GM12892 (cell line): ENCODE data around the gene ZNF212.

Source experiments
- DNase-seq: peaks from one replicate; pipeline ENCODE4 v3.0.0; 2011; ENCODE audit not compliant: insufficient read length
- FAIRE-seq: peaks from 2 replicates; lab custom pipeline; 2011; peaks lifted over from hg19 to GRCh38; lab: Jason Lieb, UNC
- POLR2A ChIP-seq: IDR thresholded peaks from 2 replicates; pipeline ENCODE4 v1.6.1; 2011; ENCODE audit warnings: low read depth, low read length, control low read depth
- POLR2AphosphoS5 ChIP-seq: IDR thresholded peaks from 2 replicates; pipeline ENCODE4 v1.6.1; 2011; ENCODE audit warnings: low read depth, low read length, control low read depth
- TAF1 ChIP-seq: IDR thresholded peaks from 2 replicates; pipeline ENCODE4 v1.6.1; 2011; ENCODE audit warnings: low read depth, mild to moderate bottlenecking, control low read depth, low read length, borderline replicate concordance

Gene ZNF212

DNA sequence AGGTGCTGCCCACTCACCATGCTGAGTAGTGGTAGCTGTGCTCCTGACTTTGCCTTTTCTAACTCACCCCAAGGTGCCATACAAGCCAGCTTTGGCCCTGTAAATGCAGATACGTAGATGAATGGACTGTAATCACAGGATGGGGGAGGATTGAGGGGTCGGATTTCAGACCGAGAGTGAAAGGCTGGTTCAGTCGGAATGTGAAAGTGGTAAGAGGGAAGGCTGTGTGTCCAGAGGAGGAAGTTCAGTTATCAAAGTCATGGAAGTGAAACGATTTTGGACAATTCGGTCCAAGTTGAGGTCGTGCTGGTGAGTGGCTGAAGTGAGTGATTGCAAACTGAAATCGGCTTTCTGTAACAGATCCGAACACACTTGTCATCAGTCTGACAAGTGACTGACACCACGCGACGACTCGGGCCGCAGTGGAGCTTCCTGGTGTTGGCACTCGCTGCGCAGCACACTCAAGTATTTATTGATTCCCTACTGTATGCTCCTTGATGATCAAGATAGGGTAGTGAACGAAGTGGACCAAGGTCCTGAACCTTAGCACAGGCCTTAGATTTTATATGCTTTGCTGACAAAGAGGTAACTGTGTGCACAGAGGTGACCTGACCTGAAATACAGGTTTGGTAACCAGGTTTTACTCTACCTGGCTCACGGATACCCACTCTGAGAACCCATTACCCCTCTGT is 33.6 kb upstream of the ZNF212 start:
- FAIRE-seq = no peak
- no peak for TF ChIP-seq POLR2AphosphoS5
- TF ChIP-seq POLR2A = no peak
- TF ChIP-seq TAF1 = no peak
- DNase-seq = no peak

- no peak for FAIRE-seq
- TF ChIP-seq POLR2AphosphoS5 (no peak), TAF1 (no peak), POLR2A (no peak)
- no peak for DNase-seq
These were observed 32.0 kb upstream of the ZNF212 start for GRCh38 chr7:149207324-149208035.

- TF ChIP-seq TAF1 = no peak
- peak; percentile 33 for FAIRE-seq
These were observed 29.8 kb upstream of the ZNF212 start for GRCh38 chr7:149209518-149210269.

DNA sequence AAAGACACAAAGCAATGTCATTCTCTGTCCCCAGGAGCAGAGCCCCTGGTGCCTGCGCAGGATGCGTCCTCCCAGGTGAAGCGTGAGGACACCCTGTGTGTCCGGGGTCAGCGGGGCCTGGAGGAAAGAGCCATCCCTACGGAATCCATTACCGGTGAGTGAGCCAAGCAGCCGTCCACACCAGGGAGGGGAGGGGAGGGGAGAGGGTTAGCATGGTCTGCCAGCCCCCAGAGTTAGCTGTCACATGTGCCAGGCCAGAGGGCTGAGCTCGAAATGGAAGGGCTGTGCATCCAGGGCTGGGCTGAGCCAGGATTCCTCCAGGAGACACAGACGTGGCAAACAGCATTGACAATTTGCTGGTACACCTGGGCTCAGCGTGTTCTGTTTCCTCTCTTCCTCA is 28.9 kb upstream of the ZNF212 start:
- no peak for TF ChIP-seq TAF1
- no peak for TF ChIP-seq POLR2AphosphoS5
- TF ChIP-seq POLR2A = no peak
- DNase-seq (no peak), FAIRE-seq (no peak)

More at GRCh38 chr7:149209518-149210269, 29.8 kb upstream of the ZNF212 start:
- DNase-seq = peak; percentile 63

DNA sequence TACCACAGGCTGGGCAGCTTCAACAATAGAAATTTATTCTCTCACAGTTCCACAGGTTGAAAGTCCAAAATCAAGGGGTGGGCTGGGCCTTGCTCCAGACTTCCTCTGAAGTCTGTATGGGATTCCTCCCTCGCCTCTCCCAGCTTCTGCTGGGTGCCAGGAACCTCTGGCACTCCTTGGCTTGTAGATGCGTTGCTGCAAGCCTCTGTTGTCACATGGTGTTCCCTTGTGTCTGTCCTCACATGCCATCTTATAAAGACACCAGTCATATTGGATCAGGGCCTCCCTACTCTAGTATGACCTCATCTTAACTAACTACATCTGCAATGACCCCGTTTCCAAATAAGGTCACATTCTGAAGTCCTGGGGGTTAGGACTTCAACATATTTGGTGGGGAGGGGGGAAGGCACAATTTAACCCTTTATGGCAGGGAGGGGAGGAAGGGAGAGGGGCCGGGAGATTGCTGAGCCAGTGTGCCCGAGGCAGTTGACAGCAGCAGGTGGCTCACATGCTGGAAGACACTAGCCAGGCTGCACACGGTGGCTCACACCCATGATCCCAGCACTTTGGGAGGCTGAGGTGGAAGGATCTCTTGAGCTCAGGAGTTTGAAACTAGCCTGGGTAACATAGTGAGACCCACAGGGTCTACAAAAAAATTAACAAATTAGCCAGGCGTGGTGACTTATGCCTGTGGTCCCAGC is 25.3 kb upstream of the ZNF212 start:
- TF ChIP-seq POLR2AphosphoS5 (no peak), TAF1 (no peak), POLR2A (no peak)
- DNase-seq (no peak), FAIRE-seq (no peak)

DNA sequence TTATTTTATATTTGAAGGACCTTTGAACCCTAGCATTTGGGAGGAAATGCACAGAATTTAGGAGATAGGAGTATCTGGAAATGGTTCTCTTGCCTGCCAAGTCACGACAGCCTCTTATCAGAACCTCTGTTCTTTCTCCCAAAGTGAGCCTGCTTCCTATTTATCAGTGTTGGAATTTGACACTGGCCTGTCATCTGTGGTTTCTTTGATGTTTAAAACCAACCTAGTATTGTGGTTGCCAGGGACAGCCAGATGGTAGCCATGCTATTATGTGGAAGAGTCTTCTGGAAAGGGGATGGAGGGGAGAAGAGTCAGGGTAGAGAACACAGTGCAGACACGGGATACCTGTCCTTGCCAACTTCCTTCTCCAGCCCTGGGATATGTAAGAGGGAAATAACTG is 23.0 kb upstream of the ZNF212 start:
- DNase-seq = no peak
- TF ChIP-seq POLR2A = no peak
- TF ChIP-seq TAF1 = no peak
- no peak for TF ChIP-seq POLR2AphosphoS5
- no peak for FAIRE-seq

GRCh38 chr7:149217570-149217969 is 21.9 kb upstream of the ZNF212 start:
- DNase-seq (no peak), FAIRE-seq (no peak)
- TF ChIP-seq TAF1 (no peak), POLR2AphosphoS5 (no peak), POLR2A (no peak)

DNA sequence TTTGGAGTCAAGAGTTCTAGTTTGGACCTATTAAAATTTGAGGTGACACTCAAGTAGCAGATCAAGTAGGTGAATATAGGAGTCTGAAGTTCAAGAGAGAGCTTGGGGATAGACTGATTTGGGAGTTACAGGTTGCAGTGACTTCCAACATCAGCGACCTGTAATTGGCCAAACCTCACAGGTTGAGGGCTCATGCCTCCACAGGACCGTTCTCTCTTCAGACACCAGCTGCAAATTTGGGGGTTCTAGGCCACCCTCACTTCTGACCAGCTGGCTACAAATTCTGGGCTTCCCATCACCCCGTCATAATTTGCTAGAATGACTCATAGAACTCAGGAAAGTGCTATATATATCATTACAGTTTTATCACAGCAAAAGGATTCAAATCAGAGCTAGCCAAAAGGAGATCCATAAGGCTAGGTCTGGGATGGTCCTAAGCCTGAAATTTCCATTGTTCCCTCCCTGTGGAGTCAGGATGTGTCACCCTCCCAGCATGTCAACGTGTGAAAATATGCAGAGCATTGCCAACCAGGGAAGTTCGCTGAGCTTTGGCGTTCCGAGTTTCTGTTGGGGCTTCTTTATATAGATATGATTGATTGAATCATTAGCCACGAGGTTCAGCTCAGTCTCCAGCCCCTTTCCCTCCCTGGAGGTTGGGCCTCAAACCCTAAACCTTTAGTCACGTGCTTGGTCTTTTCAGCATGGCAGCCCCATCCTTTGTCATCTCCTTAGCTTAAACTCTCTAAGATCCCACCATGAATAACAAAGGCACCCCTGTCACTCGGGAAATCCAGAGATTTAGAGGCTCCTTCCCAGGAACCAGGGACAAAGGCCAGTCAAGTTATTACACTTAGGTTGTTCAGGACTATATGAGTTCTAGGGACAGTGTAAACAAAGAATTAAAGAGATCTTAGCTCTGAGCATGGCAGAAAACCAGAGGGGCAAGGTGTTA is 20.7 kb upstream of the ZNF212 start:
- DNase-seq = no peak
- no peak for TF ChIP-seq POLR2AphosphoS5
- TF ChIP-seq TAF1 = no peak
- no peak for TF ChIP-seq POLR2A
- FAIRE-seq = no peak

- TF ChIP-seq POLR2A (no peak), TAF1 (no peak), POLR2AphosphoS5 (no peak)
- FAIRE-seq = no peak
- no peak for DNase-seq
These were observed 18.9 kb upstream of the ZNF212 start for GRCh38 chr7:149220534-149220933.

GRCh38 chr7:149223176-149223575 is 16.3 kb upstream of the ZNF212 start:
- no peak for DNase-seq
- FAIRE-seq = no peak
- TF ChIP-seq POLR2A = no peak
- TF ChIP-seq TAF1 = no peak
- no peak for TF ChIP-seq POLR2AphosphoS5
